Activated CD8-positive, alpha-beta memory T cell treated with anti-CD3 and anti-CD28 coated beads, Interleukin-2, amount 50 U/mL, for 24 hours (primary cell): ENCODE results near the gene STAP1.
"Not testable (repeated sequence)": the region's sequence is repeated elsewhere in the genome, so short reads cannot be mapped to it uniquely, and the experiment has no call there.

Experiments
- DNase-seq: peaks from one replicate; pipeline ENCODE4 v3.0.0-alpha.2; 2020; ENCODE audit errors: extremely low read depth

Gene STAP1

GRCh38 chr4:67616478-67616877 is 58.0 kb downstream of the STAP1 start:
- DNase-seq: no peak

GRCh38 chr4:67624939-67625338 is 66.4 kb downstream of the STAP1 start:
- DNase-seq: no peak

- DNase-seq: no peak
Measured at GRCh38 chr4:67632492-67632891, 74.0 kb downstream of the STAP1 start.

- no peak for DNase-seq
Measured at GRCh38 chr4:67634741-67635140, 76.2 kb downstream of the STAP1 start.

- DNase-seq: no peak
Measured at GRCh38 chr4:67635331-67635730, 76.8 kb downstream of the STAP1 start.

- not testable (repeated sequence) for DNase-seq
Measured at GRCh38 chr4:67636978-67637377, 78.5 kb downstream of the STAP1 start.

GRCh38 chr4:67638136-67638535 is 79.6 kb downstream of the STAP1 start:
- DNase-seq: no peak

- DNase-seq: no peak
Measured at GRCh38 chr4:67651536-67651935, 93.0 kb downstream of the STAP1 start.
